Fibroblast of skin of back (primary cell): ENCODE measurements around the gene DGCR8.

ENCODE experiments used
- DNase-seq: peaks from one replicate; pipeline ENCODE4 v3.0.0-alpha.2; 2013

DGCR8 gene

DNA sequence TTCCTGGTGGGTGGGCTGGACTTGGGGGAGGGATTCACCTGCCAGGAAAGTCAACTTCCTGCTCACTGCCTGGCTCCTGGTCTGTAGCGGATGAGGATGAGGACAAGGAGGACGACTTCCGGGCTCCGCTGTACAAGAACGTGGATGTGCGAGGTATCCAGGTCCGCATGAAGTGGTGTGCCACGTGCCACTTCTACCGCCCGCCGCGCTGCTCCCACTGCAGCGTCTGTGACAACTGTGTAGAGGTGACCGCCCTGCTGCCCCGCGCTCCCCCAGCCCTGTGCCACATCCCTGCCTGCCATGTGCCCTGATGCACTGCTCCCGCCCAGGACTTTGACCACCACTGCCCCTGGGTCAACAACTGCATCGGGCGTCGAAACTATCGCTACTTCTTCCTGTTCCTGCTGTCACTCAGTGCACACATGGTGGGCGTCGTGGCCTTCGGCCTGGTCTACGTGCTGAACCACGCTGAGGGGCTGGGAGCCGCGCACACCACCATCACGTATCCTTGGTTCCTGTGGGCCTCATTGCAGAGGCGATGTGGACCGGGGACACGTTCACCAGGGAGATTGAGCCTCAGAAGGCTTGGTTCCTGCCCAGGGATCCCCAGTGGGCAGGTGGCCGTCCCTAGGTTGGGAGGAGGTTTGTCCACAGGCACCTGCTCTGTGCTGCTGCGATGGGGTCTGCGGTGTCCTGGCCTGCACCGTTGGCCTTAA lies 59.5 kb downstream of the DGCR8 start:
- no peak for DNase-seq

DNA sequence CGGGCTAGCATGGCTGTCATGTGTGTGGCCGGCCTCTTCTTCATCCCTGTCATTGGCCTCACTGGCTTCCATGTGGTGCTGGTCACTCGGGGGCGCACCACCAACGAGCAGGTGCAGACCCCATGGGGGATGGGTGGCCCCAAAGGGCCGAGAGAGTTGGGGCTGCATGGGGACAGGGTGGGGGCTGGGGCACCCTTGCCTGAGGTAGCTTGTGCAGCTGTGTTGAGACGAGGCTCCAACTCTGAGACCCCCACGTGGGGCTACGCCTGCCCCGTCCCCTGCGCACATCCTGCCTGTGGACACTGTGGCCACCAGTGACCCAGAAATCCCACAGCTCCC lies 60.0 kb downstream of the DGCR8 start:
- DNase-seq: no peak

DNA sequence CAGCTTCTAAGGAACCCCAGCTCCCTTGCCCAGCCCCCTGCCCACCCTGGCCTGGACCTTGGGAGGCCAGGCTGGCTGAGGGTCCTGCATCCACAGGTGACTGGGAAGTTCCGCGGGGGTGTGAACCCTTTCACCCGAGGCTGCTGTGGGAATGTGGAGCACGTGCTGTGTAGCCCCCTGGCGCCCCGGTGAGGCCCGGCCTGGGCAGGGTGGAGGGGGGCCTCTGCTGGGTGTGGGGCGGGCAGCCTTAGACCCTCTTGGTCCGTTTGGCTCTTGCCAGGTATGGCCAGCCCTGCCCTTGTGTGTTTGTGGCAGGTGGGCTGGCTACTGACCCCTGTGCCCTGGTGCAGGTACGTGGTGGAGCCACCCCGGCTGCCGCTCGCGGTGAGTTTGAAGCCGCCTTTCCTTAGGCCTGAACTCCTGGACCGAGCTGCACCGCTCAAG lies 60.5 kb downstream of the DGCR8 start:
- no peak for DNase-seq

DNA sequence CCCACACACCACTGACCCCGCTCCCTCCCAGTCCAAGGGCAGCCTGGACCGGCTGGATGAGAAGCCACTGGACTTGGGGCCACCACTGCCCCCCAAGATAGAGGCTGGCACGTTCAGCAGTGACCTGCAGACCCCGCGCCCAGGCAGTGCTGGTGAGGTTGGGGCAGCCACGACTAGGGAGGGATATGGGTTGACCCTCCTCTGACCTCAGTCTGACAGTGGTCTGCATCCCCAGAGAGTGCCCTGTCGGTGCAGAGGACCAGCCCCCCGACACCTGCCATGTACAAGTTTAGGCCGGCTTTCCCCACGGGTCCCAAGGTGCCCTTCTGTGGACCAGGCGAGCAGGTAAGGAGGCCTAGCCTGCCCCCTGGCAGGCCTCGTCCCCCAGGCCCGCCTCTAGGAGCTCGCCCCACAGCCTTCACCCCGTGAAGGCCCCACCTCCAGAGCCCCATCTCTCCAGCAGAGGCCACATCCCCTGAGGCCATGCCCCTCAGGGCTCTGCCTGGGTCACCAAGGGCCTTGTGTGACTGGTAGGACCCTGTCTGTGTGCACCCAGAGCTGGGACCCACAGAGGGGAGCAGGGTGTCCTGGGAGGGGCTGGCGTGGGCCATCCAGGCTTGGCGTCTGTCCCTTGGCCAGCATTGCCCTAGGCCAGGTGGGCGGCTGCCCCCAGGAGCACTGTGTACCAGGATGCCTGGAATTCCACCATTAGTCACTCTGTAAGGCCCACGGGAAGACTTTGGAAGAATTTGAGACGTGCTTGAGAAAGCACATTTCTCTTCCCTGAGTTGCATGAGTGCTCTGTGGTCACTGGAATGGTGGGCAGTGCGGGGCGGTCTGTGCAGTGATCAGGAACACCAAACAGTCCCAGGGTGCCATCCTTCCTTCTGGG lies 61.4 kb downstream of the DGCR8 start:
- DNase-seq: peak; percentile 79

DNA sequence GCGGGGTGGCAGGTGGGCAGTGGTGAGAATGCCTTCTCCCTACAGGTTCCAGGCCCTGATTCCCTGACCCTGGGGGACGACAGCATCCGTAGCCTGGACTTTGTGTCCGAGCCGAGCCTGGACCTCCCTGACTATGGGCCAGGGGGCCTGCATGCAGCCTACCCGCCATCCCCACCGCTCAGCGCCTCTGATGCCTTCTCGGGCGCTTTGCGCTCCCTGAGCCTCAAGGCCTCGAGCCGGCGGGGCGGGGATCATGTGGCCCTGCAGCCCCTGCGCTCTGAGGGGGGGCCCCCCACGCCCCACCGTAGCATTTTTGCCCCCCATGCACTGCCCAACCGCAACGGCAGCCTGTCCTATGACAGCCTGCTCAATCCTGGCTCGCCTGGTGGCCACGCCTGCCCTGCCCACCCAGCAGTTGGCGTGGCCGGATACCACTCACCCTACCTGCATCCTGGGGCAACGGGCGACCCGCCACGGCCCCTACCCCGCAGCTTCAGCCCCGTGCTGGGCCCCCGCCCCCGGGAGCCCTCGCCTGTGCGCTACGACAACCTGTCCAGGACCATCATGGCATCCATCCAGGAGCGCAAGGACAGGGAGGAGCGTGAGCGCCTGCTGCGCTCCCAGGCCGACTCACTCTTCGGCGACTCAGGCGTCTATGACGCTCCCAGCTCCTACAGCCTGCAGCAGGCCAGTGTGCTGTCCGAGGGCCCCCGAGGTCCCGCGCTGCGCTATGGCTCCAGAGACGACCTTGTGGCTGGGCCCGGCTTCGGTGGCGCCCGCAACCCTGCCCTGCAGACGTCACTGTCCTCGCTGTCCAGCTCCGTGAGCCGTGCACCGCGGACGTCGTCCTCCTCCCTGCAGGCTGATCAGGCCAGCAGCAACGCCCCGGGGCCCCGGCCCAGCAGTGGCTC lies 62.9 kb downstream of the DGCR8 start:
- no peak for DNase-seq

DNA sequence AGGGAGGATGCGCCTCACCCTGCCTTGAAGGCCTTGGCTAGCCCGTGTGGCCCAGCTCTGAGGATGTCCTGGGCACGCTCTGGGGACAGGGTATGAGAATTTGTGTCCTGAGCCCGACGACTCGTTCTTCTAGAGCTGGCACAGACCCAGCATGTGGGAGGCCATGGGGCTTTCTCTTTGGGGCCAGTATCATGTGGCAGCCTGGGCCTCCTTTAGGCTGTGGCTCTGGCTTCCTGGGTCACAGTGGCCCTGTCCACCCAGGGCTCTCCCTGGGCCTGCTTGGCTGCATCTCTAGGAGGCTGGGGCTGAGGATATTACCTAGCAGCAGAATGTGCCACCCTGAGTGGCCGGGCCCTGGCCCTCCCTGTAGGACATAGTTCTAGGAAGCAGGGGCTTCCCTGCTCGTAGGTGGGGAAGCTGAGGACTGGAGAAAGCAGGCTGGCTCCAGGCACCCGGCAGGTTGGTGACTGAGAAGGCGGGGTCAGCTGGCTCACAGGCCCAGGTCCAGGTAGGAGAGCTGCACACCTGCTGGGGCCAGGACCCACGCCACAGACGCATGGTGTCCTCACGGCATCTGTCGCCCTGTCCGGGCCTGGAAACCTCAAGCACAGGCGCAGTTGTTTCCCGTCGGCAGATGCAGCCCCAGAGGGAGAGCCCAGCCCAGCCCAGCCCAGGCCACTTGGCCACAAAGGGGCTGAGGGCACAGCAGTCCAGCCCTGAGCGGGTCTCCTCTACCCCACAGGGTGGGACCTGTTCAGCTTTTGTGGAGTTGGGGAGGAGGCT lies 64.0 kb downstream of the DGCR8 start:
- no peak for DNase-seq

DNA sequence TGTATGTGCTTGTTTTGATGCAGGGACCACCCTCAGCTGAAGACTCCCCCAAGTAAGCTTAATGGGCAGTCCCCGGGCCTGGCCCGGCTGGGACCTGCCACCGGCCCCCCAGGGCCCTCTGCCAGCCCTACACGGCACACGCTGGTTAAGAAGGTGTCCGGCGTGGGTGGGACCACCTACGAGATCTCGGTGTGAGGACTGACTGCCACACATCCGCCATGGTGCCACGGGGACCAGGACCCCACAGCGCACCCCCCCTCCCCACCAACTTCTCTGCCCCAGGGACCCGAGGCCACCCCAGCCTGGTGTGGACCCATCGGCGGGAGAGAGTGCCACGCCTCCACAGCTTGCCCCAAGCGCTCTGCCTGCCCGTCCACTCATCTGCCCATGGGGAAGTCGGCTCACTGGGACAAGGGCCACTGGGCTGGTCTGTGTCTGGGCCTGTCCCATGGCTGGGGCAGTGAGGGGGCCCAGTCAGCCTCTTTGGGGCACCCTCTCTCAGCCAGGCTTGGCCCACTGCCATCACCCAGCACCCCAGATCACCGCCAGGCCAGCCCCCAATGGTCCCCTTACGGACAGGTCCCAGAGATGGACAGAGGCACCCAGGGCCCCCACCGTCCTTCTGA lies 65.3 kb downstream of the DGCR8 start:
- no peak for DNase-seq

DNA sequence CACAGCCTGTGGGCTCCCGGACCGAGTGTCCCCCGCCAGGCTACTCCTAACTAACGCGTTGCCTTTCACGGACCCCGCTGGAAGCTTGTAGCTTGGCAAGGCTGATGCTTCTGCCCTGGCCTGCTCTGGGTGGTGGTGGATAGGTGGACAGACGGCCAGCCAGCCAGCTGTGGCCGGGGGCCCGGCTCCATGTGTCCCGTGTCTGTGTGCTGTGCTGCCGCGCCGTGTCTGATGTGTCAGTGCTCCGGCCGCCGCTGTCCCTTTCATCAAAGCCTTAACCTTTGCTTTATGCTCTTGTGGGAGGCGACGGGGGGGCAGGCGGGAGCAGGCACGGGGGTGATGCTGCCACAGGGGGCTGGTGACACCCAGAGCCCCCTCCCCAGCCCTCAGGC lies 65.8 kb downstream of the DGCR8 start:
- no peak for DNase-seq

DNA sequence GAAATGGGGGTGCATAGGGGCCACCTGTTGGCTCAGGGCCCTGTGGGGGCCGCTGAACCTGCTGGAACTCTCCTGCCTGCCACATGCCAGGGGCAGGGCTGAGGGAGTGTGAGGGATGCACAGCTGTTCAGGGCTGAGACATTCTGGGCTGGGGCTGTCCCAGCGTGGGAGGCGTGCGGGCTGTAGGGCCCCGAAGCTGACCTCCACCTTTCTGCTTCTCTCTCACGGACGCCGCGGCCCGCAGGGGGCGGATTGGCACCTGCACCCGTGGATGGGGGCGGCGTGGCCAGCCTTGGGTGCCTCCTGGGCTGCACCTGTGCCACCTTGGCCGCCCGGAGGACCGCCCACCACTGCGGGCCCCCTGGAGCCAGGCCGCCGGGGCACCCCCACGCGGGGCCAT lies 66.7 kb downstream of the DGCR8 start:
- no peak for DNase-seq

DNA sequence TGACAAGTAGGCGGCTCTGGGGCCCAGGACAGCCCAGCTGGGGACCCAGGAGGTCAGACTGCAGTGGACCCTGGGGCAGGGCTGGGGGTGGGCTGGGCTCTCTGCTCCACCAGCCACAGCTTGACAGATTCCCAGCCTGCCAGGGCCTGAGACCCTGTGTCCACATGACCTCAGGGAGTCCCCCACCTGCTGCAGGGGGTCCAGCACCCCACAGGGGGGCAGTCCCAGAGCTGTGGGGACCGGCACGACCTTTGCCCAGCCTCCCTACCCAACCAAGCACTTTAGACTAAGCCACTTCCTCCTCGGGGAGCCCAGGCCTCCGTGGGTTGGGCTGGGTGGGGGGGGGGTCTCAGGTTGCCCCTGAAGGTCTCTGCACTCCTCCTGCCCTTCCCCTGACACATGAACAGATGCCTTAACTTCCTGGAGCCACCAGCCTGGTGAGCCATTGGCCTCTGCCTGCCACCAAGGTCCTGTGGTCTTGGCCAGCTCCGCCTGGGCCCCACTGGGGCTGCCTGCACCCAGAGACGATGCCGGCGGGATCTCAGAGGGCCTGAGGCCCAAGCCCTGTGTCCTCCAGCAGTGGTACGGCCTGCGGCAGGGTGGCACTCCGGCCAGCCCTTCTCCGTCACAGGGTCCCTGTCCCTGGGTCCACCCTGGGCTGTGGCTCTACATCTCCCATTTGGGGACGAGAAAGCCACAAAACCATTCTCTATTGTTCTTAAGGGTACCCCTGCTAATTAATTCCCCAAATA lies 67.4 kb downstream of the DGCR8 start:
- DNase-seq: no peak

DNA sequence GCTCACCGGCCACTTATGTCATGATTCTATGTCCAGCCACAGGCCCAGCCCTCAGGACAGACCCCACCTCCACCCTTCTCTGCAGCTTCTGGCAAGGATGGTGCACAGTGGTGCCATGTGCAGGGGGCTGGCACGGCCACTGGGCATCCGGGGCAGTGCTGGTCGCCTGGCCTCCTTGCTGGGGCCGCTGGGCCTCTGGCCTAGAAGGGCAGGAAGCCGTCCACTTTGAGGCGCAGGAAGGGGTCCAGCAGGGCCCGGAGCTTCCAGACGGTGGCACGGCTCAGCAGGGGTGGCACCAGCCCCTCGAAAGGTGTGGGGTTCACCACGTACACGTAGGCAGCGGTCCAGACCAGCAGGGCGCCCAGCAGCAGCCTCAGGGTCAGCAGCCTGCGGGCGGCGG lies 68.4 kb downstream of the DGCR8 start:
- DNase-seq: no peak

DNA sequence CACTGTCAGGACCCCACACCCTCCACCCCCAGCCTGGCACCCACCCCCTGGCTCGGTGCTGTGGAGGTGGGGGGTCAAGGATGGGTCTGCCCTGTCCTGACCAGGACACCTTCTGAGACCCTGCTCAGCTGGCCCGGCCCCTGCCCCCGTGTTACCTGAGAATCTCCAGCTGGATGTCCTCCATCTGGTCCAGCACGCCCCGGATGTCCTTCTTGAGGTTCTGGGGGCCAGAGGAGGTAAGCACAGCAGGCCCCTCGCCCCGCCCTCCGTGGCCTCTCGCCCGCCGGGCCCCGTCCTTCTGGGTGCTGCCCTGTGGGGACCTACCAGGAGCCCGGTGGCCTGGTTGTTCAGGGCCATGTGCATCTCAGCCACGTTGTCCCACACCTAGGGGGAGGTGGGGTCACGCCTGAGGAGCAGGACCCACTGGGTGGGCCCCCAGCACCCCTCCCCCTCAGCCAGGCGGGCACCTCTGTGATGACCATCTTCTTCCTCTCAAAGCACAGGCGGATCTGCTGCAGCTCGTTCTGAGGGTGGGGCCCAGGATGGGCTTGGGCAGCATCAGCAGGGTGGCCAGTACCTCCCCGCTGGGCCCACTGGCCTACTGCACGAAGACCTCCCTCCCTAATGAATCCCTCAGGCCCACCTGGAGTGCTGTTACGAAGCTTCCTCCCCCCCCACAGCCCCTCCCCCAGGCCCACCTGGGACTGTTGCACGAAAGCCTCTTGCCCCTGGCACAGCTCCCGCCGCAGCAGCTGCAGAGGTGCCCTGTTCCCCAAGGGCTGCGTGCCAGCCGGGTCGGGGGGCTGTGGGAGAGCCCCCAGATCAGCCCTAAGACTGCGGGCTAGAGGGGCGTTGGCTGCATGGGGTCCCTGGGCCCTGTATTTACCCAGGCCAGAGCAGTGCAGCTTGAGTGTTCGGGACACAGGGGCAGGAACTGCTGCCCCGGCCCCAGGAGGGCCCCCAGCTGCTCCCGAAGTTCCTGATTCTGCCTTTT lies 69.5 kb downstream of the DGCR8 start:
- DNase-seq: no peak

DNA sequence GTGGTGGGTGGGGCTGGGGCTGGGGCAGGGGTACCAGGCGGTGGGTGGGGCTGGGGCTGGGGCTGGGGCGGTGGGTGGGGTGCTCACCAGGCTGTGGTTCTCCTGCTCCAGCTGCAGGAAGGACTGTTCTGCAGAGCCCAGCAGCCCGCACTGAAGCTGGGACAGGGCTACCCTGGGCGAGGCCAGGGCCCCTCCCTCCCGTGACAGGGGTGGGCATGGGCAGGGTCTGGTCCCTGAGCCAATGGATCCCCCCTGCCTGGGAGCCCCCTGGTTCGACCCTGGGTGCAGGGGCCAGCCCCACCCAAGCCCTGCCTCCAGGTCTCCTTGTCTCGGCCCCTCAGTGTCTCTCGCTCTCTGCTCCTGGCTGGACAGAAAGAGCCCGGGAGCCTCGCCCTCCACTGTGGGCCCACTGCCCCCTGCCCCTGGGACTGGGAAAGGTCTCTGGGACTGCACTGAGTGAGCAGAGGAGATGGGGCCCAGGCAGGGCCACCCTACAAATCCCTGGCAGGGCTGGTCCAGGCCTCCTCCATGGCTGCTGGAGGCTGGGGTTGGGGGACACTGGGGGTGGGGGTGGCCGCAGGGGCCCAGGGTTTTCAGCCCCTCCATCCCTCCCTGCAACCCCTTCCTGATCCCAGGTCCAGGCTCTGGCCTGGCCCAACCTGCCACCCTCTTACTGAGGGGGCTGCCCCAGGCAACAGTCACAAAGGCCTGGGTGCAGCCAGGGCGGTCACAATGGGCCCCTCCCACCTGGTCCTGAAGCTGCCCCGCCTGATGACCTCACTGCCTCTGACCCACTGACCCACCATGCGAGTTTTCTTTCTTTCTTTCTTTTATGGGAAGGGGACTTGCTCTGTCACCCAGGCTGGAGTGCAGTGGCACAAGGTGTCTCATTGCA lies 70.6 kb downstream of the DGCR8 start, which contains the start of gene CCDC188:
TSS of gene CCDC188 (minus strand) at position 675 of the 895 bp plus-strand sequence. CDS start at position 606, 69 bp downstream.
- DNase-seq: no peak

DNA sequence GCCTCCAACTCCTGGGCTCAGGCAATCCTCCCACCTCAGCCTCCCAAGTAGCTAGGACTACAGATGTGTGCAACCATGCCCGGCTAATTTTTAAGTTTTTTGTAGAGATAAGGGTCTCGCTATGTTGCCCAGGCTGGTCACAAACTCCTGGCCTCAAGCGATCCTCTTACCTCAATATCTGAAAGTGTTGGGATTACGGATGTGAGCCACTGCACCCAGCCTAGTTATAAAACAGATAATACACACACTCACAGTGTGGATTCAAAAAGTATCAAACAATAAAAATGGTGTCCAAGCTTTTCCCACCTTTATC lies 71.2 kb downstream of the DGCR8 start:
- DNase-seq: no peak

DNA sequence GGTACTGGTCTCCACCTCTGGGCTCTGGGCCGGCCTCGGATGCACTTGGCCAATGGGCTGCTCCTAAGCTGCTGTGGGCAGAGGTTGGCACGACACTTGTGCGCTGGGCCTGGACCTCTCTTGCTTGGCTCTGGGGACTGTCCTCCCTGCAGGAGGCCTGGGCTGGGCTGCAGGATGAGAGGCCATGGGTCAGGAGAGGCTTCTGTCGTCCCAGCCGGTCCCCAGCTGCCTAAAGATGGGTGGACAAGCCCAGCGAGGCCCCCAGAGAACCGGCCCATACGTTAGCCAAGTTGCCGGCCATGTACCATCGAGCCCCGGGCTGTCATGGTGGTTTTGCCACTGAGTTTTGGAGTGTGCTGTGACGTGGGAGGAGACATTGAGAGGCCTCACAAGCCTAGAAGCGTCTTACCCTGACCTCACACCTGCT lies 72.4 kb downstream of the DGCR8 start:
- no peak for DNase-seq

DNA sequence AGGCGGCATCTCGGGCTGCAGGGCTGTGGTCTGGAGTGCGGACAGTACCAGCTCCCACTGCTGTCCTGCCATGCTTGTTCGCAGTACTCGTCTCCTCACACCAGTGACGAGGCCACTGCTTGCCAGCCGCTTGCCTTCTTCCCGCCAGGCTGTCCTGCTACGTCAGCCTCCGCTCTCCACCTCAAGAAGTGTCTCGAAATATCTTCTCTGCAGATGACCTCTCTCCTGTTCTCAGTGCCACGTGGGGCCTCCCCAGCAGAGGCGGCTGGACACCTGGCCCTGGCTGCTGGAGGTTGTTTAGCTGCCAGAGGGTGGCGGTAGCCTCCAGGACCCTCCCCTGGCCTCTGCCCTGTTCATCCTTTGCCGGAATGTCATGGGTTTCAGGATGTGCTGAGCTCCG lies 73.9 kb downstream of the DGCR8 start:
- no peak for DNase-seq

DNA sequence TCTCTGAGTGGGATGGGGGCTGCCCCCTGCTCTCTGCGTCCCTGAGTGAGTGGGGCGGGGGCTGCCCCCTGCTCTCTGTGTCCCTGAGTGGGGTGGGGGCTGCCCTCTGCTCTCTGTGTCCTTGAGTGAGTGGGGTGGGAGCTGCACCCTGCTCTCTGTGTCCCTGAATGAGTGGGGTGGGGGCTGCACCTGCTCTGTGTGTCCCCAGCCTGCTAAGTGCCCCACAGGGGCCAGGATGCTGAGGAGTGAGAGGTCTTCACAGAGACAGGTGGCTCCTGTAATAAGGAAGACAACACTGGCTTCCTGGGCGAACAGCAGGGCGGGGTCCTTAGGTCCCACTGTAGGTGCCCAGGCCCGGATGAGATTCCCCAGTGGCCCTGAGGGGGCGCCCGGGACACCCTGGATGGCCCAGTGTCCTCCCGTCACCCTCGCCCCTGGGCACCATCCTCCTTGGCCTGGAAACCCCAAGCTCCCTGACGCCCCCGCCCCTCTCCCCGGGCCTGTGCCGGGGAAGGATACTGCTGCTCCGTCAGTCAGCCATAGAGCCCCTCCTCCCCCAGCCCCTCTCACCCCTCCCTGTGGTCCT lies 74.7 kb downstream of the DGCR8 start:
- DNase-seq: no peak
